WI38 (cell line): ENCODE measurements around the gene HDAC4.

Experiments
- H3K4me3 ChIP-seq: 2 replicates; pipeline ENCODE4 v1.5.1; 2011; ENCODE audit warnings: low read depth, mild to moderate bottlenecking, control low read depth, low read length
- TF ChIP-seq, protein P1 (sequence below): IDR thresholded peaks from 2 replicates; pipeline ENCODE4 v1.5.1; 2012; ENCODE audit warnings: low read depth, mild to moderate bottlenecking, control low read depth, low read length

HDAC4 gene

GRCh38 chr2:239093542-239093941 is 307.3 kb downstream of the HDAC4 start:
- TF ChIP-seq, protein P1, sequence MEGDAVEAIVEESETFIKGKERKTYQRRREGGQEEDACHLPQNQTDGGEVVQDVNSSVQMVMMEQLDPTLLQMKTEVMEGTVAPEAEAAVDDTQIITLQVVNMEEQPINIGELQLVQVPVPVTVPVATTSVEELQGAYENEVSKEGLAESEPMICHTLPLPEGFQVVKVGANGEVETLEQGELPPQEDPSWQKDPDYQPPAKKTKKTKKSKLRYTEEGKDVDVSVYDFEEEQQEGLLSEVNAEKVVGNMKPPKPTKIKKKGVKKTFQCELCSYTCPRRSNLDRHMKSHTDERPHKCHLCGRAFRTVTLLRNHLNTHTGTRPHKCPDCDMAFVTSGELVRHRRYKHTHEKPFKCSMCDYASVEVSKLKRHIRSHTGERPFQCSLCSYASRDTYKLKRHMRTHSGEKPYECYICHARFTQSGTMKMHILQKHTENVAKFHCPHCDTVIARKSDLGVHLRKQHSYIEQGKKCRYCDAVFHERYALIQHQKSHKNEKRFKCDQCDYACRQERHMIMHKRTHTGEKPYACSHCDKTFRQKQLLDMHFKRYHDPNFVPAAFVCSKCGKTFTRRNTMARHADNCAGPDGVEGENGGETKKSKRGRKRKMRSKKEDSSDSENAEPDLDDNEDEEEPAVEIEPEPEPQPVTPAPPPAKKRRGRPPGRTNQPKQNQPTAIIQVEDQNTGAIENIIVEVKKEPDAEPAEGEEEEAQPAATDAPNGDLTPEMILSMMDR: no peak
- H3K4me3 ChIP-seq: no peak overlapping the region

DNA sequence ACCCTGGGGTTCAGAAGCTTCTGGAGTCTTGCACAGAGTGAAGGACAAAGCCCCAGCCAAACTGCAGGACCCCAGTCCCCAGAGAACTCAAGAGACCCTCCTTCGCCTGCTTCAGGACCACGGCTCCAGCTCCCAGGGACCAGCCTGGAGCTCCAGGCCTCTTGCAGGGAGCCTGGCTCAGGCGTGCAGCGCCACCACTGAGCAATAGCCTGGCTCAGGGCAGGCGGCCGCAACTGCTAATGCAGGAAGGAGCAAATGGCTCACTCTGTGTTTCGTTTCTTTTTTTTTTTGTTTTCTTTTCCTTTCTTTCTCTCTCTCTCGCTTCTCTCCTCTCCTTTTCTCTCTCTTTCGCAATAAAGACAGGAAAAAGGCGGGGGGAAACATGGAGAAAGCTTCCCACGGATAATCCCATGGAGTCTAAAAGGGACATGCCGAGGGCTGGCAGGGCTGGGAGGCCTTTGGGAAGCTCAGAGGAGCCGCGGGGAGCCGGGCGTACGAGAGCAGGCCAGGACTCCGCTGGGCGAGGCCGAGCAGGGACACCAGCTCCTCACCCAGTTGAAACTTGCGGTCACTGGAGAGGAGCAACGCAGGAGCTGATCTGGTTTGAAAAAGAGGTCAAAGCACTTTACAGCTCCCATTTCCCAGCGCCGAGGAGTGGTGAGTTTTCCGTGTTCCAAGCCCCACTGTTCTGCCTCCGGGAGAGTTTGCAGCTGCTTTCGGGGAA is 308.1 kb downstream of the HDAC4 start:
- H3K4me3 ChIP-seq: no peak overlapping the region
- TF ChIP-seq, protein P1: no peak

GRCh38 chr2:239089884-239090283 is 310.9 kb downstream of the HDAC4 start:
- TF ChIP-seq, protein P1: no peak

GRCh38 chr2:239087046-239087710 is 313.6 kb downstream of the HDAC4 start:
- TF ChIP-seq, protein P1: no peak

More at GRCh38 chr2:239089884-239090283, 310.9 kb downstream of the HDAC4 start:
- no peak overlapping the region for H3K4me3 ChIP-seq

DNA sequence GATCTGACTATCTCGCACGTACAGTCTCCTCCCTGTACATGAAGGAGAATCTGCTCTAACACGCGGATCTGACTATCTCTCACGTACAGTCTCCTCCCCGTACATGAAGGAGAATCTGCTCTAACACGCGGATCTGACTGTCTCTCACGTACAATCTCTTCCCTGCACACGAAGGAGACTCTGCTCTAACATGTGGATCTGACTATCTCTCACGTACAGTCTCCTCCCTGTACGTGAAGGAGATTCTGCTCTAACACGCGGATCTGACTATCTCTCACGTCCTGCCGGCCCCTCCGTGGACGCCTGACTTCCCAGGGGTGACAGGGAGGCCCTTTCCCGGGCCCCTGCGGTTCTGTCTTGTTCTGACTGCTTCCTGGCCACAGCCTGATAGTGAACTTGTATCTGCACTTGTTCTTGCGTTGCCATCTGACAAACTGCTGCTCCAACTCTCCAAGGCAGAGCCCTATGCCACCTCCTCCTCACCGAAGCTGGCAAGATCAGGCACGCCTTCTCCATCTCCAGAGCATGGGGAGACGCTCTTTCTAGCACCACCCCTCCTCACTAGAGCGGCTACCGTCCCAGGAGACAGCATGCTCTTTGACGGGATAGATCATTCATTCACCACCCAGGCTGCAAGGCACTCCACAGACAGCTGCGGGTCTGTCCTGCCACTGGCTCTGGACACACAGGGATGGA is 314.3 kb downstream of the HDAC4 start:
- no peak overlapping the region for H3K4me3 ChIP-seq
- TF ChIP-seq, protein P1: no peak

More at GRCh38 chr2:239087046-239087710, 313.6 kb downstream of the HDAC4 start:
- H3K4me3 ChIP-seq: no peak overlapping the region

GRCh38 chr2:239085201-239085992 is 315.4 kb downstream of the HDAC4 start:
- no peak overlapping the region for H3K4me3 ChIP-seq

More at GRCh38 chr2:239085201-239085992, 315.4 kb downstream of the HDAC4 start:
- TF ChIP-seq, protein P1: no peak
